Measurements from ENCODE around the gene SCARF1. TPM values are rescaled to one million over a fixed set of nuclear protein-coding genes. Genes with fewer than 3 reads are reported as not detected.

SCARF1 gene
- total RNA-seq, 1 donor from 2014 or later, result 80.7 TPM

GRCh38 chr17:1628856-1629503, 16.6 kb downstream of the SCARF1 start:
- peak; percentile 75 to 95 for DNase-seq (ENCODE audit: low read depth in 2 of 2)

GRCh38 chr17:1627982-1628855, 17.3 kb downstream of the SCARF1 start, which contains the start of gene SLC43A2:
TSS of gene SLC43A2 (minus strand) at chr17:1628834. CDS start at chr17:1627874, 960 bp downstream.
- peak in 1 of 2 donors; percentile 90 for DNase-seq (ENCODE audit: low read depth in 2 of 2)

- peak in 1 of 2 donors; percentile 28 for DNase-seq (ENCODE audit: low read depth in 2 of 2)
Measured at GRCh38 chr17:1627182-1627981, 18.1 kb downstream of the SCARF1 start.

- no peak for DNase-seq (ENCODE audit: low read depth in 2 of 2)
Measured at GRCh38 chr17:1626333-1626732, 19.2 kb downstream of the SCARF1 start.

DNA sequence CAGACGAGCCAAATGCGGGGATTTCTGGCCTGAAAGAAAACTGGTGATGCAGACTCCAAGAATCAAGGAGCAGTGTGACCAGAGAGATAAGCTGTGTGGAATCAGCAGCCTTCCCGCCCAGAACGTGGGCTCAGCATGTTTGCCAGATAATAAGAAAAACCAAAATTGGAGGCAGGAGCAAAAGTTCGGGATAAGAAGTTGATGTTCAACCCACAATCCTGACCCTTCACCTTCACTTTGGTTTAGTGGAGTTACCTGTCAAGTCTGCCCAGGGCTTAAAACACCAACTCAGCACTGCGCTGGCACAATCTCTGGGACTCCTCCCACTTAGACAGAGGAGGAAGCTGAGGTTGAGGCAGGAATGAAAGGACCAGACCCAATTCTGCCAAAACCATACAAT, 20.0 kb downstream of the SCARF1 start:
- DNase-seq (ENCODE audit: low read depth in 2 of 2), result peak in 1 of 2 donors; percentile 36

DNA sequence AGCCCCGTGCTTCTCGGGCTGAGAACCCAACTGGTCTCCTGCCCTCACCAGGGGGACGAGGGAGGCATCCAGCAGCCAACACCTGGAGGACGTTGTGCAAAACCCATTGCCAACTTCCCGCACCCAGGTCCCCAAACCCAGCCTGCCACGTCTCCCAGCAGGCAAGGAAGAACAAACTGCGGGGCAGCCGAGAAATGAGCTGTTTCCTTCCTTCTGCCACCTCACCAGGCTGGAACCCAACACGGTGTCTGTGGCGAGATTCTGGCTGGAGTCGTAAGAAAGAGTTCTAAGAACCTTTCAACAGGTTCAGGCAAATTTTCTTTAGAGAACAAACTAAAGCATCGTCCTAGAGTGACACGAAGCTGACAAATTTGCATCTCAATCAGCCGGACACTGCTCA, 20.5 kb downstream of the SCARF1 start:
- DNase-seq (ENCODE audit: low read depth in 2 of 2), result peak in 1 of 2 donors; percentile 57

GRCh38 chr17:1624650-1625049, 20.9 kb downstream of the SCARF1 start:
- DNase-seq (ENCODE audit: low read depth in 2 of 2), result no peak

DNA sequence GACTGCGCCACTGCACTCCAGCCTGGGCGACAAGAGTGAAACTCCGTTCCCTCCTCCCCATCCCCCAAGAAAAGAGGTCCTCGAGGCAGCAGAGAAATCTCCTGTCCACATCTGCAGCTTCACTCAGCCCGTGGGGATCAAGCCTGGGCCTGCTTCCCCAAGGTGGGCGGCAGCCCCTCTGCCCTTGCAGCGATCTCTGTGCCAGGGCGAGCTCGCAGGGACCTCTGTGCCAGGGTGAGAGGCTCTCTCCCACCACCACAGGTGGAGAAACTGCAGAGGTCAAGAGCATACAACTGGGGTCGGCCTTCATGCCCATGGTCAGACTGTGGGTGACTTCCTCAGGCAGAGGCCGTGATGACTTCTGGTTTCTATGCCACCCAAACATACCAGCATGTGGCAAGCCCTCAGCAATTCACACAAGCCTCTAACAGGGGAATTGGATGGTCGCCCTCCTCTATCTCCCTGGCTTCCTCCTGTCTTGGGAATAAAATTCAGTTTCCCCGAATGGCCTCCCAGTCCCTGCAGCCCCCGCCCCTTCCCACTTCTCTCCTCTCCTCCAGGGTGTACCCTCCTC, 22.4 kb downstream of the SCARF1 start:
- DNase-seq (ENCODE audit: low read depth in 2 of 2), result no peak

- peak in 1 of 2 donors; percentile 71 for DNase-seq (ENCODE audit: low read depth in 2 of 2)
Measured at GRCh38 chr17:1621273-1621954, 24.1 kb downstream of the SCARF1 start.

GRCh38 chr17:1620486-1620885, 25.0 kb downstream of the SCARF1 start:
- DNase-seq (ENCODE audit: low read depth in 2 of 2), result no peak

DNA sequence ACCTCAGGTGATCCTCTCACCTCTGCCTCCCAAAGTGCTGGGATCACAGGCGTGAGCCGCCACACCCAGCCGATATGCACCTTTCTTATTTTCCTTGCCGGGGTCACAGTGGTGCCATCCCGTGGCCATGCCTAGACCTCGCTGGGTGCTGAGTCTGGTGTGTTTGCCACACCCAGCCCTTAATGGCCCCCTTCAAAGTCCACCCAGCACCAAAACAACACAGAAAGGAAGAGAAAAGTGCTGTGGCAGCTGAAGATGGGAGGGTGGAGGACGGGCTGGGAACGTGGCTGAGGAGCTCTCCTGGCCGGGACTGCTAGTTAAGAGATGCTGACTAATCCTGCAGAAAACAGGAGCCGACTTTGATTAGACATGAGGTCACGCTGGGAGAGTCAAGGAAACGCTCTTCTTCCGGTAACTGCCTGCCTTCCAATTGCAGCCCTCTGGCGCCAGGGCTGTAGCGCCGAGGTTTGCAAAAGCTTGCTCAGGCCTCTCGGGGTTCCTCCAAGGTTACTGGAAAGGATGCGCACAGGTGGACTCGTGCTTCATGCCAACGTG, 27.8 kb downstream of the SCARF1 start:
- DNase-seq (ENCODE audit: low read depth in 2 of 2), result peak in 1 of 2 donors; percentile 91

GRCh38 chr17:1616101-1616500, 29.4 kb downstream of the SCARF1 start:
- no peak for DNase-seq (ENCODE audit: low read depth in 2 of 2)

GRCh38 chr17:1612400-1612799, 33.1 kb downstream of the SCARF1 start:
- peak; percentile 30 to 80 for DNase-seq (ENCODE audit: low read depth in 2 of 2)

DNA sequence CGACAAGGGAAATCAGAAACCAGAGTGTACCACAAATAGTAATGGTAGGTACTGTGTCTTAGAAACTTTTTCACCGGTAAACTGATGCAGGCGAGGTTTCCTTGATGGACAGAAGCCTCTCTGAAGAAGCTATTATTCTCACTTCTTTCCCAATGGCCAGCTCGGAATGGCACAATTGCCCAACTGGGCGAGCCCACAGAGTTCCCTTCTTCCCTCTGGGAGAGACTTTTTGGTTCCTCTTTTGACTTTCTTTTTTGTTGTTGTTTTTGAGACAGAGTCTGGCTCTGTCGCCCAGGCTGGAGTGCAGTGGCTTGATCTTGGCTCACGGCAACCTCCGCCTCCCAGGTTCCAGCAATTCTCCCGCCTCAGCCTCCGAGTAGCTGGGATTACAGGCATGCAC, 33.8 kb downstream of the SCARF1 start:
- no peak for DNase-seq (ENCODE audit: low read depth in 2 of 2)

DNA sequence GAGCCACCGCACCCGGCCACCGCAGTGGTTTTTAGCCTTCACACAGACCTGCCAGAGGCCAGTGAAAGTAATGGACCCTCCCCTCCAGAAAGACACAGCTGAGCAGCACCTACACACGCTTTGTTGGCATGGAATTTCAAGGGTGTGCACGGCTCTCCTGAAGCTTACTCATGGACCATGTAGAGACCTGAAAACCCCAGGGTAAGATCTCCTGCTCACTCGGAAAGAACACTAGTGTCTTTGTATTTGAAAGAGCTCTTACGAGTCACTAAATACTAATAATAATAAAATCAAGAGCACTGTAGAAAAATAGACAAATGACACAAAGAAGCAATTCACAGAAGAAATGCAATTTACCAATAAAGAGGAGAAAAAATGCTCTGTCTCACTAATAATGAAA, 36.9 kb downstream of the SCARF1 start:
- no peak for DNase-seq (ENCODE audit: low read depth in 2 of 2)

DNA sequence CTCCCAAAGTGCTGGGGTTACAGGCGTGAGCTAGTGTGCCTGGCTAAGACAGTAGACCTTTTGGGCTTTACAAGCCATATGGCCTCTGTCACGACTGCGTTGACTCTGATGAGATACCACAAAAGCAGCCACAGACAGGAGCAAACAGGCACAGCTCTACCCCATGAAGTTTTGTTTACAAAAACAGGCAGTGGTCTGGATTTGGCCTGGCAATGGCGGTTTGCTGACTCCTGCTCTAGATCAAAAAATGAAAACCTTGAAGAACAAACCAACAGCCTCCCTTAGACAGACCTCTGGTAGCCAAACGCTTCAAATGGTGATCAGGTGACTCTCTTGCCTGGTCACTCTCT, 37.6 kb downstream of the SCARF1 start:
- no peak for DNase-seq (ENCODE audit: low read depth in 2 of 2)

GRCh38 chr17:1606352-1606985, 39.1 kb downstream of the SCARF1 start:
- no peak for DNase-seq (ENCODE audit: low read depth in 2 of 2)

- no peak for DNase-seq (ENCODE audit: low read depth in 2 of 2)
Measured at GRCh38 chr17:1605681-1606351, 39.7 kb downstream of the SCARF1 start.

DNA sequence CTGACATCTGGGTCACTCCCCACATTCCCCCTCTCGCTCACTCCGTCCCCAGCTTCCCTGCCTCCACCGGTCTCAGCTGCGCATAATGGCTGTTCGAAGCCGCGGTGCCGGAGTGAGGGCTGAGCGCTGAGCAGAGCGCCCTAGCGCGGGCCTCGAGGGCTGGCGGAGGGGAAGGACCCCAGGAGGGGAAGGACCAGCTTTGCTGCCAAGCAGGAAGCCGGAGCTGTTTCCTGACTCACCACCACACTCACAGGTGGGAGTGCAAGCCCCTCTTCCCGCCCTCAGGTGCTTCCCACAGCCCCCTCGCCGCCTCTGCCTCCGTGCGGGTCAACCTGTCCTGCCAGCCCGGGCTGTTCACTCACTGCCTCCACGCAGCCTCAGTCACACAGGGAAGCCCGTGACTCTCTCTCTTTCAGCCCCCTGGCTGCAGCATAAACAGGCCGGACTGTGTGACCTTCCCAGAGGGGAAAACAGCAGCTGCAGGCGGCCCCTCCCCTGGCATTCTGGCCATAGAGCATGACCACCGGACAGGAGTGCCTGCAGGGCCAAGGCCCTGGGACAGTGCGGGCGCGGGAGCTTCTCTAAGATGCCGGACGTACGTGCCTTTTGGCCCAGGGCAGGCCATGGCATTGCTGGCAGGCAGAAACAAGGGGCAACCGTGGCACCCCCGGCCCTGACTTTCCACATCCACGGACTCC, 40.6 kb downstream of the SCARF1 start:
- peak; percentile 17 for DNase-seq (ENCODE audit: low read depth in 2 of 2)

Measured in dermis microvascular lymphatic vessel endothelial cell (primary cell).